WI38 (cell line): ENCODE data around the gene COG4.

ENCODE experiments used
- H3K4me3 ChIP-seq: 2 replicates; pipeline ENCODE4 v1.5.1; 2011; ENCODE audit warnings: low read depth, mild to moderate bottlenecking, control low read depth, low read length
- TF ChIP-seq, protein P1 (sequence below): IDR thresholded peaks from 2 replicates; pipeline ENCODE4 v1.5.1; 2012; ENCODE audit warnings: low read depth, mild to moderate bottlenecking, control low read depth, low read length

COG4 gene

DNA sequence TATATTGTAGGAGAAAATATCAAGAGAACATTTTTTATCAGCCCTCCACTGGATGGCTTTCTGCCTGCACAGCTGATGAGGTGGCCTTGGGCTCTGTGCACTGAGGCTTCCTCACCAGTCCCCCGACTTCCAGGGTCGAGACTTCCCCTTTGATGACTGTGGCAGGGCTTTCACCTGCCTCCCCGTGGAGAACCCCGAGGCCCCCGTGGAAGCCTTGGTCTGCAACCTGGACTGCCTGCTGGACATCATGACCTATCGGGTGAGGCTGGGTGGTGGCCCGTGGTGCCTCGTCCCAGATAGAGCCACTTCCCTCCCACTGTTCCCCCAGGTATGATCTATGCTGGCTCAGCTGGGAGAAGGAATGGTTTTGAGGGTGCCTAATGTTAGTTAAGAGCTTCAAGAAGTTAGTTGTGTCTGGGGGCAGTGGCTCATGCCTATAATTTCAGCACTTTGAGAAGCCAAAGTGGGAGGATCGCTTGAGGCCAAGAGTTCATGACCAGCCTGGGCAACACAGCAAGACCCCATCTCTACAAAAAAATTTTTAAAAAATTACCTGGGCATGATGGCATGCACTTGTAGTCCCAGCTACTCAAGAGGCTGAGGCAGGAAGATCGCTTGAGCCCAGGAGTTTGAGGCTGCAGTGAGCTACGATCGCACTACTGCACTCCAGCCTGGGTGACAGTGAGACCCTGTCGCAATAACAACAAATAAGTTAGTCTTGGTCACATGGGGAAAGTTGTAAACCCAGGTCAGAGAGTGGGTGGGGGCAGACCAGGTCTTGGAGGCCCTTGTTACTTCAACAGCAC is 57.2 kb downstream of the COG4 start:
- TF ChIP-seq, protein P1, sequence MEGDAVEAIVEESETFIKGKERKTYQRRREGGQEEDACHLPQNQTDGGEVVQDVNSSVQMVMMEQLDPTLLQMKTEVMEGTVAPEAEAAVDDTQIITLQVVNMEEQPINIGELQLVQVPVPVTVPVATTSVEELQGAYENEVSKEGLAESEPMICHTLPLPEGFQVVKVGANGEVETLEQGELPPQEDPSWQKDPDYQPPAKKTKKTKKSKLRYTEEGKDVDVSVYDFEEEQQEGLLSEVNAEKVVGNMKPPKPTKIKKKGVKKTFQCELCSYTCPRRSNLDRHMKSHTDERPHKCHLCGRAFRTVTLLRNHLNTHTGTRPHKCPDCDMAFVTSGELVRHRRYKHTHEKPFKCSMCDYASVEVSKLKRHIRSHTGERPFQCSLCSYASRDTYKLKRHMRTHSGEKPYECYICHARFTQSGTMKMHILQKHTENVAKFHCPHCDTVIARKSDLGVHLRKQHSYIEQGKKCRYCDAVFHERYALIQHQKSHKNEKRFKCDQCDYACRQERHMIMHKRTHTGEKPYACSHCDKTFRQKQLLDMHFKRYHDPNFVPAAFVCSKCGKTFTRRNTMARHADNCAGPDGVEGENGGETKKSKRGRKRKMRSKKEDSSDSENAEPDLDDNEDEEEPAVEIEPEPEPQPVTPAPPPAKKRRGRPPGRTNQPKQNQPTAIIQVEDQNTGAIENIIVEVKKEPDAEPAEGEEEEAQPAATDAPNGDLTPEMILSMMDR = no peak
- no peak overlapping the region for H3K4me3 ChIP-seq

DNA sequence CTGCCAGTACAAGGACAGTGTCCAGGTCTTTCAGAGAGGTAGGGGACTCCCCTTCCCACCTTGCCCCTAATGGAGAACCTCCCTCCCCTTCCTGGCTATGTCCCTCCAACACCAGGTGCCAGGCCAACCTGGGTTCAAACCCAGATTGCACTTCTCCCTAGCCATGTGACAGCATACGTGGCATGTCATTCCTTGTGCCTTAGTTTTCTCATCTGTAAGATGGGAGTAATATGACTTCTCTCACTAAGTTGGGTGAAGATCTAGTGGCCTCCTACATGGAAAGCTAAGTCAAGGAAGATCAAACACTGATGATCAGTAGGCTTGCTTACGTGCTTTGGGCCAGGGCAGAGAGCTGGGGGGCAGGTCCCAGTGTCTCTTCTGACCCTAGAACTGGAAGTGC is 60.1 kb downstream of the COG4 start:
- TF ChIP-seq, protein P1 = no peak
- H3K4me3 ChIP-seq = no peak overlapping the region

DNA sequence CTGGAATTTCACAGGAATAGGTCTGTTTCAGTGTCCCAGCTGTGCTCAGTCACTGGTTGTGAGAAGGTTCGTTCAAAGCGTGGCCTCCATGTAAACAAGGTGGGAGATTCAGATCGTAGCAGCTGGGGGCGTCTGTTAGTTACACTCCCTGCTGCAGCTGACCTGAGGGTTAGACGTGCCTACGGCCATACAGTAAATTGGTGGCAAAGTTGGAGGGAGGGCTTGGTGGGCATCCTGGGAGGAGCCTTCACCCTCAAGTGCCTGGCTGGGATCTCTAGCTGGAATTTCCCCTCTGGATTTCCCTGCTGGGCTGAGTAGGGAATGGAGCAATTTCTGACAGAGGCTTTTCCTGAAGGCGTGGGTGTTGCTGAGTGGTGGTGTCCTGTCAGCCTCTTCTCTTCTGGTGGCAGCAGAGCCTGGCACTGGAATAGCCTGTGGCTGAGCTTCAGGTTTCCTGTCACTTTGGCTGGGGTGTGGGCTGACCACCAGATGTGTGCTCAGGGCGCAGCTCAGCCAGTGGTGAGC is 62.6 kb downstream of the COG4 start:
- H3K4me3 ChIP-seq = no peak overlapping the region
- TF ChIP-seq, protein P1 = no peak

DNA sequence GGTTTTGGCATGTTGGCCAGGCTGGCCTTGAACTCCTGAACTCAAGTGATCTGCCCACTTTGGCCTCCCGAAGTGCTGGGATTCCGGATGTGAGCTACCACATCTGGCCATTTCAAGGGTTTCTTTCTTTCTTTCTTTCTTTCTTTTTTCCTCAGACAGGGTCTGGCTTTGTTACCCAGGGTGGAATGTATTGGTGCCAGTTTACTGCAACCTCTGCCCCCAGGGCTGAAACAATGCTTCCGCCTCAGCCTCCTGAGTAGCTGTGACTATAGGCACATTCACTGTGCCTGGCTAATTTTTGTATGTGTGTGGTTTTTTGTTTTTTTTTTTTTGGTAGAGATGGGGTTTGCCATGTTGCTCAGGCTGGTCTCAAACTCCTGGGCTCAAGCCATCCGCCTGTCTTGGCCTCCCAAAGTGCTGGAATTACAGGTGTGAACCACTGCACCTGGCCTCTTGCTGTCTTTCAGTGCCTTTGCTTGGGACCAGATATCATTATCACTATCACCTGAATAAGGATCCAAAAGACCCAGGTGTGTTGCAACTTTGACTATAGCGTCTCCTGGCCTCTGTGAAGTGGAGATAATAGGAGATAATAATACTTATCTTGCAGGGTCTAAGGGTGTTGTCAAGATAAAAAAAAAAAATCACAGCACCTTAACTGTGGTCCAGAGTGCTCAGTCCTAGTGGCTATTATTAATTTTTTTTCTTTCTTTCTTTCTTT is 65.7 kb downstream of the COG4 start:
- TF ChIP-seq, protein P1 = no peak

DNA sequence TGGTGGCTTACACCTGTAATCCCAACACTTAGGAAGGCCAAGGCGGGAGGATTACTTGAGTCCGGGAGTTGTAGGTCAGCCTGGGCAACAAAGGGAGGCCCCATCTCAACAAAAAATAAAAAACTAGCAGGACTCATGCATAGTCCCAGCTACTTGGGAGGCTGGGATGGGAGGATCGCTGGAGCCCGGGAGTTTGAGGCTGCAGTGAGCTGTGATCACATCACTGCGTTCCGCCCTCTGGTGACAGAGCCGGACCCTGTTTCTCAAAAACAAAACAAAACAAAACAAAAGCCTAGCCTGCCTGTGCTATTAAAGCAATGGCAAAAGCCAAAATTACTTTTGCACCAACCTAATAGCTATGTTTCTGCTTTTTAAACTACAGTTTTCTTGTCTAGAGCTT is 67.4 kb downstream of the COG4 start:
- H3K4me3 ChIP-seq = no peak overlapping the region
- TF ChIP-seq, protein P1 = no peak

More for the DNA sequence above, 65.7 kb downstream of the COG4 start:
- no peak overlapping the region for H3K4me3 ChIP-seq

DNA sequence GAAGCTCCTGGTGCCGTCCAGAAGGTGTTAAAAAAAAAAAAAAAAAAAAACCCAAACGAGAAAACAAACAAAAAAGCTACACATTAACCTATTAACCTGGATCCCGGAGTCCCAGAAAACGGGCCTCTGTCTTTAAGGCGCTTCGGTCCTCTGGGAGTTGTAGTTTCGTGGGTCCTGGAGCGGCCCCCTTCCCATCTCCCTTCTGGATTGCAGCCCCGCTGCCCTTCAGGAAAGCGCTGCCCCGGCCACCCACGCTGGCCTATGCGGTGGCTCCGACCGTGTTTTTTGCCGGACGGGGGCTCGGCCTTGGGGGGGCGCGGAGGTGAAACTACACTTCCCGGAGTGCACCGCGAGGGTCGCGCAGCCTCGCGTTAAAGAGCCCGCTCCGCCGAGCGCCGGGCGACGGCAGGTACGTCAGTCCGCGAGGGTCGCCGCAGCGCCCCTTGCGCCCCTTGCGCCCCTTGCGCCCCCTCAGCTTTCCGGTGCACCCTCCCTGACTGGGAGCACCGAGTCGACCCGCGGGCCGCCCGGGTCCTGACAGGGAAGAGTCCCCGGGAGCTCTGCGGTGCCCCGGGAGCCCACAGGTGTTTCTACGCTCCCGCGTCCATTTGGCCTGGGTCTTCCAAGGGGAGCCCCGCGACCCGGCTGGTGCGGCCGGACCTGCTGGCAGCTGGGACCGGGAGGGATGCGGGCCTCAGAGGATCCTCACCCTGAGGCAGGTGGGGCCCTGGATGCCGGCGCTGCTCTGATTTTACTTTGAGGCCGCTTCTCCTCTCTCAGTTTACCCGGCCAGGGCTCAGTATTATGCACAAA is 68.9 kb downstream of the COG4 start, which contains the start of gene FCSK:
Gene FCSK (plus strand): TSS at position 374 of the 813 bp plus-strand sequence. CDS start 8,596 bp downstream, outside the sequence.
- peak within 1 kb of the TSS; percentile 94 for H3K4me3 ChIP-seq
- TF ChIP-seq, protein P1 = no peak
